ENCODE measurements around the gene PRKACA. TPM values are rescaled to one million over a fixed set of nuclear protein-coding genes. Genes with fewer than 3 reads are reported as not detected.

PRKACA gene
- total RNA-seq, 1 experiment from 2014 or later: 57.3 TPM

GRCh38 chr19:14145381-14145780 lies 27.8 kb upstream of the PRKACA start:
- H3K27ac Mint-ChIP-seq (ENCODE audit: unreplicated experiment): no peak overlapping the region
- intact Hi-C loops (cut with micrococcal nuclease; ENCODE audit: unreplicated experiment): no loop called here
- BruUV-seq (replicated peaks): no TSS peak
- H3K27me3 Mint-ChIP-seq (ENCODE audit: unreplicated experiment): no peaks in the 10 kb centered on the region
- H3K4me1 Mint-ChIP-seq (ENCODE audit: low read depth, unreplicated experiment): peaks cover 8% of the 10 kb centered on the region
- no peak for DNase-seq
- CTCF ChIA-PET: interaction anchor here (1.2 kb wide), 1 partner anchor 9 kb away, joined by 4 read pairs; the partner anchor contains the start of gene ASF1B
- H3K9me3 Mint-ChIP-seq (ENCODE audit: low read depth, unreplicated experiment): no peaks in the 10 kb centered on the region
- H3K36me3 Mint-ChIP-seq (ENCODE audit: insufficient read depth, unreplicated experiment): peaks cover 5% of the 10 kb centered on the region
- TF ChIP-seq CTCF (IDR thresholded peaks at IDR 0.05; ENCODE audit: unreplicated experiment): no peak
- no peak overlapping the region for H3K4me3 Mint-ChIP-seq (ENCODE audit: low read depth, unreplicated experiment)

GRCh38 chr19:14142262-14143190 lies 25.0 kb upstream of the PRKACA start:
- no peaks in the 10 kb centered on the region for H3K27me3 Mint-ChIP-seq (ENCODE audit: unreplicated experiment)
- H3K9me3 Mint-ChIP-seq (ENCODE audit: low read depth, unreplicated experiment): no peaks in the 10 kb centered on the region

GRCh38 chr19:14141041-14141440 lies 23.5 kb upstream of the PRKACA start:
- BruUV-seq (replicated peaks): no TSS peak
- no peak for TF ChIP-seq CTCF (IDR thresholded peaks at IDR 0.05; ENCODE audit: unreplicated experiment)
- Mint-ChIP-seq H3K4me3 (ENCODE audit: low read depth, unreplicated experiment) (no peak overlapping the region), H3K9me3 (ENCODE audit: low read depth, unreplicated experiment) (no peaks in the 10 kb centered on the region), H3K27ac (ENCODE audit: unreplicated experiment) (no peak overlapping the region), H3K36me3 (ENCODE audit: insufficient read depth, unreplicated experiment) (peaks cover 18% of the 10 kb centered on the region), H3K27me3 (ENCODE audit: unreplicated experiment) (no peaks in the 10 kb centered on the region), H3K4me1 (ENCODE audit: low read depth, unreplicated experiment) (no peaks in the 10 kb centered on the region)
- CTCF ChIA-PET: no interaction called here
- DNase-seq: no peak
- intact Hi-C loops (cut with micrococcal nuclease; ENCODE audit: unreplicated experiment): no loop called here

More at GRCh38 chr19:14142262-14143190, 25.0 kb upstream of the PRKACA start:
- CTCF ChIA-PET: no interaction called here
- BruUV-seq (replicated peaks): no TSS peak
- DNase-seq: no peak
- H3K27ac Mint-ChIP-seq (ENCODE audit: unreplicated experiment): no peak overlapping the region
- H3K4me1 Mint-ChIP-seq (ENCODE audit: low read depth, unreplicated experiment): no peaks in the 10 kb centered on the region
- H3K4me3 Mint-ChIP-seq (ENCODE audit: low read depth, unreplicated experiment): no peak overlapping the region
- intact Hi-C loops (cut with micrococcal nuclease; ENCODE audit: unreplicated experiment): no loop called here
- H3K36me3 Mint-ChIP-seq (ENCODE audit: insufficient read depth, unreplicated experiment): peaks cover 3% of the 10 kb centered on the region
- no peak for TF ChIP-seq CTCF (IDR thresholded peaks at IDR 0.05; ENCODE audit: unreplicated experiment)

GRCh38 chr19:14139944-14140343 lies 22.4 kb upstream of the PRKACA start:
- TF ChIP-seq CTCF (IDR thresholded peaks at IDR 0.05; ENCODE audit: unreplicated experiment): no peak
- intact Hi-C loops (cut with micrococcal nuclease; ENCODE audit: unreplicated experiment): no loop called here
- BruUV-seq (replicated peaks): no TSS peak
- DNase-seq: no peak
- Mint-ChIP-seq H3K27ac (ENCODE audit: unreplicated experiment) (no peak overlapping the region), H3K36me3 (ENCODE audit: insufficient read depth, unreplicated experiment) (peaks cover 29% of the 10 kb centered on the region), H3K4me1 (ENCODE audit: low read depth, unreplicated experiment) (peaks cover 6% of the 10 kb centered on the region), H3K9me3 (ENCODE audit: low read depth, unreplicated experiment) (no peaks in the 10 kb centered on the region), H3K4me3 (ENCODE audit: low read depth, unreplicated experiment) (no peak overlapping the region), H3K27me3 (ENCODE audit: unreplicated experiment) (no peaks in the 10 kb centered on the region)
- CTCF ChIA-PET: no interaction called here
